K562 (cell line): Measurements from ENCODE around the gene ARF1. TPM values are rescaled to one million over a fixed set of nuclear protein-coding genes. Genes with fewer than 3 reads are reported as not detected.

Experiments used
- ATAC-seq: fragments of 200-7000 bp; cut with Tn5 transposase; 3 replicates; pipeline ENCODE4 v1.9.1; 2020; ENCODE audit warnings: moderate library complexity
- BruUV-seq: library from RNA; stranded (reverse); fragments of 400-500 nt; replicated peaks from 2 replicates; lab custom pipeline; 2021; lab: Mats Ljungman, UMichigan
- CTCF ChIA-PET: fragments of 300-600 bp; formaldehyde crosslinking; extraction: SDS; loops from one replicate; lab custom pipeline; 2021; ENCODE audit warnings: low intra/inter-chr PET ratio; lab: Yijun Ruan, JAX
- POLR2A ChIA-PET: fragments of 300-600, 350-650 bp; sonication (Branson Sonifier 250); formaldehyde crosslinking; extraction: SDS; loops from one replicate; lab custom pipeline; 2021; ENCODE audit warnings: antibody characterized with exemption, inconsistent platforms; lab: Yijun Ruan, JAX
- DNase-seq, 4 experiments: peaks; one replicate each; pipeline versions ENCODE4 v3.0.0 to v3.0.0-alpha.2; 2011 to 2018; ENCODE audit warnings: low spot score in 3 of 4, mixed read lengths in 3 of 4; ENCODE audit errors: extremely low read depth in 1 of 4
- FAIRE-seq: peaks from 2 replicates; lab custom pipeline; 2011; peaks lifted over from hg19 to GRCh38; lab: Jason Lieb, UNC
- H2AFZ ChIP-seq: 2 replicates; pipeline ENCODE4 v1.6.0; 2011; ENCODE audit warnings: low read depth, low read length, control low read depth, inconsistent platforms
- H3K27ac ChIP-seq: fragments of 200-600 bp; 3 replicates; pipeline ENCODE4 v1.8.0; 2011; ENCODE audit warnings: low read depth, mild to moderate bottlenecking, control low read depth, inconsistent platforms, low read length, moderate library complexity, mixed read lengths; ENCODE audit errors: extremely low read depth
- H3K27me3 ChIP-seq, 2 experiments: fragments of 300-600 bp in 1 of 2; 2 replicates in 1 of 2; 3 replicates in 1 of 2; pipeline versions ENCODE4 v1.6.0 to v1.8.0; 2011; ENCODE audit warnings: inconsistent platforms in 2 of 2, low read length in 2 of 2, mild to moderate bottlenecking in 1 of 2, mixed read lengths in 1 of 2, moderate library complexity in 1 of 2; ENCODE audit not compliant: control insufficient read depth in 2 of 2, insufficient read depth in 2 of 2
- H3K36me3 ChIP-seq: fragments of 300-600 bp; 3 replicates; pipeline ENCODE4 v1.8.0; 2011; ENCODE audit warnings: mild to moderate bottlenecking, low read length, inconsistent platforms; ENCODE audit not compliant: control insufficient read depth, insufficient read depth
- H3K4me1 ChIP-seq, 2 experiments: fragments of 200-600 bp in 1 of 2; replicated peaks in 1 of 2; 2 replicates in 1 of 2; 3 replicates in 1 of 2; pipeline versions ENCODE4 v1.5.1 to v1.8.0; 2011; ENCODE audit warnings: inconsistent platforms in 2 of 2, low read length in 2 of 2, mild to moderate bottlenecking in 1 of 2, mixed read lengths in 1 of 2, moderate library complexity in 1 of 2; ENCODE audit not compliant: control insufficient read depth in 2 of 2, insufficient read depth in 2 of 2
- H3K4me2 ChIP-seq: 2 replicates; pipeline ENCODE4 v1.6.1; 2011; ENCODE audit warnings: low read length, control low read depth, inconsistent platforms, mixed read lengths; ENCODE audit not compliant: insufficient read depth
- H3K4me3 ChIP-seq: fragments of 200-600 bp; sonication (generic), shearing (Covaris generic); 2 replicates; pipeline ENCODE4 v1.5.1; 2016; ENCODE audit warnings: control low read depth, inconsistent platforms
- H3K79me2 ChIP-seq: fragments of 200-600 bp; 3 replicates; pipeline ENCODE4 v1.8.0; 2011; ENCODE audit warnings: low read length, inconsistent platforms; ENCODE audit not compliant: control insufficient read depth, insufficient read depth
- H3K9ac ChIP-seq, 2 experiments: 2 replicates each; pipeline versions ENCODE4 v1.6.0 to v1.6.1; 2011; ENCODE audit warnings: low read depth in 2 of 2, low read length in 2 of 2, control low read depth in 1 of 2, inconsistent platforms in 1 of 2, mild to moderate bottlenecking in 1 of 2, mixed read lengths in 1 of 2; ENCODE audit not compliant: insufficient read depth in 1 of 2
- H3K9me1 ChIP-seq: one replicate; pipeline ENCODE4 v1.6.0; 2011; ENCODE audit warnings: inconsistent platforms, mild to moderate bottlenecking, low read length, moderate library complexity; ENCODE audit not compliant: control insufficient read depth, insufficient read depth
- H3K9me3 ChIP-seq: replicated peaks from 2 replicates; pipeline ENCODE4 v1.5.1; 2011; ENCODE audit warnings: low read depth, low read length, inconsistent platforms; ENCODE audit not compliant: control insufficient read depth, insufficient read depth
- H4K20me1 ChIP-seq: replicated peaks from 2 replicates; pipeline ENCODE4 v1.6.1; 2011; ENCODE audit warnings: low read length, inconsistent platforms, mixed read lengths; ENCODE audit not compliant: control insufficient read depth, insufficient read depth
- BCLAF1 ChIP-seq, 2 experiments: fragments of 450-650 bp in 1 of 2; IDR thresholded peaks; 2 replicates each; pipeline ENCODE4 v1.6.1; 2011 to 2017; ENCODE audit warnings: low read depth in 2 of 2, antibody characterized with exemption in 1 of 2, borderline replicate concordance in 1 of 2, low read length in 1 of 2, mild to moderate bottlenecking in 1 of 2, mixed read lengths in 1 of 2; ENCODE audit not compliant: control insufficient read depth in 1 of 2
- BDP1 ChIP-seq: IDR thresholded peaks from 3 replicates; pipeline ENCODE4 v1.6.1; 2011; ENCODE audit not compliant: insufficient read length, insufficient read depth
- CREM ChIP-seq: IDR thresholded peaks from 2 replicates; pipeline ENCODE4 v1.6.1; 2014; ENCODE audit warnings: antibody characterized with exemption, low read depth
- FOXK1 ChIP-seq: sonication (generic); formaldehyde crosslinking; IDR thresholded peaks from 2 replicates; pipeline ENCODE4 v1.8.0; 2022; ENCODE audit warnings: missing genetic modification reagents, mild to moderate bottlenecking, borderline replicate concordance
- GTF2E2 ChIP-seq: fragments of 200-800 bp; sonication (Bioruptor generic); IDR thresholded peaks from 2 replicates; pipeline ENCODE4 v1.6.1; 2016; ENCODE audit warnings: missing genetic modification characterization, missing compliant biosample characterization
- NR3C1 ChIP-seq: sonication (generic); formaldehyde crosslinking; IDR thresholded peaks from 2 replicates; pipeline ENCODE4 v1.8.1; 2022; ENCODE audit warnings: missing genetic modification reagents
- PHF8 ChIP-seq: fragments of 200-600 bp; sonication (generic); IDR thresholded peaks from 2 replicates; pipeline ENCODE4 v1.6.1; 2012; ENCODE audit warnings: mixed run types, mild to moderate bottlenecking, inconsistent platforms, low read length, moderate library complexity, borderline replicate concordance
- ZBTB8A ChIP-seq: fragments of 450-650 bp; IDR thresholded peaks from 2 replicates; pipeline ENCODE4 v1.6.1; 2018; ENCODE audit warnings: mild to moderate bottlenecking, moderate library complexity; ENCODE audit not compliant: partially characterized antibody
- ZEB2 ChIP-seq: fragments of 450-650 bp; IDR thresholded peaks from 2 replicates; pipeline ENCODE4 v1.6.1; 2016
- ZNF134 ChIP-seq: fragments of 250-450 bp; sonication (Bioruptor Pico); conservative IDR thresholded peaks from 2 replicates; pipeline ENCODE4 v1.4.0; 2020
- WGBS: fragments of 100-300 bp; shearing (Covaris generic); methylation state at CpG from one replicate; pipeline ENCODE4 v1.1.6; 2016; ENCODE audit warnings: low coverage, mixed read lengths; ENCODE audit not compliant: insufficient coverage; ENCODE audit errors: missing lambda C conversion rate; 5-methylcytosine and 5-hydroxymethylcytosine counted together
- in situ Hi-C: fragments of 300-500 bp; cut with MboI; formaldehyde crosslinking; loops from 4 replicates; pipeline ENCODE4 v1.15.0; 2018; ENCODE audit warnings: inconsistent platforms, mixed read lengths
- intact Hi-C: fragments of 100-400 bp; cut with micrococcal nuclease; formaldehyde crosslinking; loops from 2 replicates; pipeline ENCODE4 v1.14.2; 2022
- polyA plus RNA-seq, 8 experiments: library from polyadenylated mRNA; depleted of rRNA in 4 of 8; stranded (reverse) in 5 of 8; unstranded in 3 of 8; fragments of >200 nt; fragmentation: Nextera tagmentation in 2 of 8; fragmentation: Illumina TruSeq in 1 of 8; extraction: Ambion mirVana in 2 of 8; extraction: Trizol in 1 of 8; gene quantifications; 2 replicates each; pipeline versions ENCODE4 v1.2.1 to v1.2.3, GENCODE V29; 2011 to 2014; ENCODE audit warnings: inconsistent platforms in 1 of 8, missing spikeins in 1 of 8
- total RNA-seq, 7 experiments: library from RNA; depleted of rRNA in 6 of 7; stranded (reverse); fragments of >200 nt in 6 of 7; fragmentation: Illumina TruSeq in 2 of 7; extraction: Trizol in 2 of 7; gene quantifications; 2 replicates each; pipeline versions ENCODE4 v1.2.1 to v1.2.3, GENCODE V29; 2011 to 2021; ENCODE audit warnings: low replicate concordance in 1 of 7
- TF ChIP-seq, protein P1 (sequence below): fragments of 200-800 bp; sonication (Bioruptor generic); IDR thresholded peaks from 2 replicates; pipeline ENCODE4 v1.6.1; 2017; ENCODE audit warnings: missing genetic modification characterization, missing compliant biosample characterization
- TF ChIP-seq, protein P2 (sequence below), 2 experiments: IDR thresholded peaks in 1 of 2; conservative IDR thresholded peaks in 1 of 2; 2 replicates each; pipeline ENCODE4 v1.6.1; 2016; ENCODE audit warnings: low read depth in 2 of 2, mild to moderate bottlenecking in 1 of 2, missing compliant biosample characterization in 1 of 2, missing genetic modification characterization in 1 of 2, moderate library complexity in 1 of 2
- TF ChIP-seq, protein P3 (sequence below): IDR thresholded peaks from 2 replicates; pipeline ENCODE4 v1.6.1; 2012; ENCODE audit warnings: low read depth, low read length, improper control_type of control experiment, borderline replicate concordance

The ARF1 gene
- total and polyA plus RNA-seq, 9 of the 15 experiments (the other 6 are each of a cell fraction or from before 2014, with no cell fraction given) = 69.8 to 593 (median 325) TPM

- Histone ChIP-seq H2AFZ (no peak overlapping the region), H3K27me3 (peaks cover 37 to 66% of the 10 kb centered on the region in 2 experiments), H4K20me1 (0 out of 2 replicates have a peak, but pooled peaks cover 7% of the 10 kb centered on the region), H3K9me3 (no peaks in the 10 kb centered on the region), H3K4me2 (no peak overlapping the region), H3K4me1 (peaks cover 0 to 3% of the 10 kb centered on the region in 2 experiments; a peak in 1 of 5 replicates), H3K9me1 (peaks cover 4% of the 10 kb centered on the region), H3K9ac (peak overlapping the region in 1 of 2 experiments; percentile 28; a peak in 1 of 4 replicates), H3K36me3 (no peaks in the 10 kb centered on the region), H3K4me3 (no peak overlapping the region), H3K27ac (no peak overlapping the region), H3K79me2 (no peaks in the 10 kb centered on the region)
- in situ Hi-C loops (no loop called here), intact Hi-C loops (no loop called here)
- POLR2A ChIA-PET = interaction anchor here (0.6 to 1.8 kb wide), 4 partner anchors 10 to 37 kb away, joined by 3 to 4 read pairs (median 3); partner anchors contain the start of gene ARF1
- no peak for FAIRE-seq
- CTCF ChIA-PET = no interaction called here
- no peak for ATAC-seq
- BruUV-seq = no TSS peak
- 1% methylated on average over 7 of the region's 7 CpGs for WGBS
- no peak for DNase-seq
- TF ChIP-seq ZEB2 = no peak
- TF ChIP-seq FOXK1 = no peak
- TF ChIP-seq BDP1 = no peak
- no peak for TF ChIP-seq NR3C1 (CRISPR knock-in tag)
- no peak for TF ChIP-seq BCLAF1 (IDR thresholded peaks at IDR 0.05; ENCODE audit: borderline replicate concordance in 1 of 2, control insufficient read depth in 1 of 2, low read depth in 2 of 2, low read length in 1 of 2)
- TF ChIP-seq, protein P1, sequence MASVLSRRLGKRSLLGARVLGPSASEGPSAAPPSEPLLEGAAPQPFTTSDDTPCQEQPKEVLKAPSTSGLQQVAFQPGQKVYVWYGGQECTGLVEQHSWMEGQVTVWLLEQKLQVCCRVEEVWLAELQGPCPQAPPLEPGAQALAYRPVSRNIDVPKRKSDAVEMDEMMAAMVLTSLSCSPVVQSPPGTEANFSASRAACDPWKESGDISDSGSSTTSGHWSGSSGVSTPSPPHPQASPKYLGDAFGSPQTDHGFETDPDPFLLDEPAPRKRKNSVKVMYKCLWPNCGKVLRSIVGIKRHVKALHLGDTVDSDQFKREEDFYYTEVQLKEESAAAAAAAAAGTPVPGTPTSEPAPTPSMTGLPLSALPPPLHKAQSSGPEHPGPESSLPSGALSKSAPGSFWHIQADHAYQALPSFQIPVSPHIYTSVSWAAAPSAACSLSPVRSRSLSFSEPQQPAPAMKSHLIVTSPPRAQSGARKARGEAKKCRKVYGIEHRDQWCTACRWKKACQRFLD (CRISPR knock-in tag) = no peak
- TF ChIP-seq ZNF134 (CRISPR knock-in tag) = no peak
- no peak for TF ChIP-seq CREM
- TF ChIP-seq, protein P2, sequence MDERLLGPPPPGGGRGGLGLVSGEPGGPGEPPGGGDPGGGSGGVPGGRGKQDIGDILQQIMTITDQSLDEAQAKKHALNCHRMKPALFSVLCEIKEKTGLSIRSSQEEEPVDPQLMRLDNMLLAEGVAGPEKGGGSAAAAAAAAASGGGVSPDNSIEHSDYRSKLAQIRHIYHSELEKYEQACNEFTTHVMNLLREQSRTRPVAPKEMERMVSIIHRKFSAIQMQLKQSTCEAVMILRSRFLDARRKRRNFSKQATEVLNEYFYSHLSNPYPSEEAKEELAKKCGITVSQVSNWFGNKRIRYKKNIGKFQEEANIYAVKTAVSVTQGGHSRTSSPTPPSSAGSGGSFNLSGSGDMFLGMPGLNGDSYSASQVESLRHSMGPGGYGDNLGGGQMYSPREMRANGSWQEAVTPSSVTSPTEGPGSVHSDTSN (CRISPR knock-in tag; IDR thresholded peaks at IDR 0.05; ENCODE audit: low read depth) = no peak
- TF ChIP-seq, protein P2 (tag; conservative IDR thresholded peaks at IDR 0.05; ENCODE audit: low read depth) = no peak
- TF ChIP-seq PHF8 = no peak
- TF ChIP-seq ZBTB8A = no peak
- TF ChIP-seq GTF2E2 = no peak
- TF ChIP-seq, protein P3, sequence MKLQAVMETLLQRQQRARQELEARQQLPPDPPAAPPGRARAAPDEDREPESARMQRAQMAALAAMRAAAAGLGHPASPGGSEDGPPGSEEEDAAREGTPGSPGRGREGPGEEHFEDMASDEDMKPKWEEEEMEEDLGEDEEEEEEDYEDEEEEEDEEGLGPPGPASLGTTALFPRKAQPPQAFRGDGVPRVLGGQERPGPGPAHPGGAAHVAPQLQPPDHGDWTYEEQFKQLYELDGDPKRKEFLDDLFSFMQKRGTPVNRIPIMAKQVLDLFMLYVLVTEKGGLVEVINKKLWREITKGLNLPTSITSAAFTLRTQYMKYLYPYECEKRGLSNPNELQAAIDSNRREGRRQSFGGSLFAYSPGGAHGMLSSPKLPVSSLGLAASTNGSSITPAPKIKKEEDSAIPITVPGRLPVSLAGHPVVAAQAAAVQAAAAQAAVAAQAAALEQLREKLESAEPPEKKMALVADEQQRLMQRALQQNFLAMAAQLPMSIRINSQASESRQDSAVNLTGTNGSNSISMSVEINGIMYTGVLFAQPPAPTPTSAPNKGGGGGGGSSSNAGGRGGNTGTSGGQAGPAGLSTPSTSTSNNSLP = no peak
Observed at GRCh38 chr1:228045405-228045804, 37.1 kb upstream of the ARF1 start.
